ENCODE data around the gene MEIKIN.

Gene MEIKIN

DNA sequence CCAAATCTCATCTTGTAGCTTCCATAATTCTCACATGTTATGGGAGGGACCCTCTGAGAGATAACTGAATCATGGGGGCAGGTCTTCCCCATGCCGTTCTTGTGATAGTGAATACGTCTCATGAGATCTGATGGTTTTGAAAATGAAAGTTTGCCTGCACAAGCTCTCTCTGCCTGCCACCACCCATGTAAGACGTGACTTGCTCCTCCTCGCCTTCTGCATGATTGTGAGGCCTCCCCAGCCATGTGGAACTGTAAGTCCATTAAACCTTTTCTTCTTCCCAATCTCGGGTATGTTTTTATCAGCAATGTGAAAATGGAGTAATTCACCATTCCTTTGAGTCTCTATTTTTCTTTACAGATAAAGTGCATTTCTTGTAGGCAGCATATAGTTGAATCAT, 81.8 kb downstream of the MEIKIN start:
- TF ChIP-seq, protein P1, sequence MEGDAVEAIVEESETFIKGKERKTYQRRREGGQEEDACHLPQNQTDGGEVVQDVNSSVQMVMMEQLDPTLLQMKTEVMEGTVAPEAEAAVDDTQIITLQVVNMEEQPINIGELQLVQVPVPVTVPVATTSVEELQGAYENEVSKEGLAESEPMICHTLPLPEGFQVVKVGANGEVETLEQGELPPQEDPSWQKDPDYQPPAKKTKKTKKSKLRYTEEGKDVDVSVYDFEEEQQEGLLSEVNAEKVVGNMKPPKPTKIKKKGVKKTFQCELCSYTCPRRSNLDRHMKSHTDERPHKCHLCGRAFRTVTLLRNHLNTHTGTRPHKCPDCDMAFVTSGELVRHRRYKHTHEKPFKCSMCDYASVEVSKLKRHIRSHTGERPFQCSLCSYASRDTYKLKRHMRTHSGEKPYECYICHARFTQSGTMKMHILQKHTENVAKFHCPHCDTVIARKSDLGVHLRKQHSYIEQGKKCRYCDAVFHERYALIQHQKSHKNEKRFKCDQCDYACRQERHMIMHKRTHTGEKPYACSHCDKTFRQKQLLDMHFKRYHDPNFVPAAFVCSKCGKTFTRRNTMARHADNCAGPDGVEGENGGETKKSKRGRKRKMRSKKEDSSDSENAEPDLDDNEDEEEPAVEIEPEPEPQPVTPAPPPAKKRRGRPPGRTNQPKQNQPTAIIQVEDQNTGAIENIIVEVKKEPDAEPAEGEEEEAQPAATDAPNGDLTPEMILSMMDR (IDR thresholded peaks at IDR 0.05; ENCODE audit: unreplicated experiment in 3 of 3) = no peak
- Mint-ChIP-seq H3K36me3 (ENCODE audit: low read depth) (no peaks in the 10 kb centered on the region), H3K4me3 (no peak overlapping the region), H3K27ac (no peak overlapping the region), H3K9me3 (peaks cover 50% of the 10 kb centered on the region), H3K27me3 (ENCODE audit: low read depth) (no peaks in the 10 kb centered on the region), H3K4me1 (no peaks in the 10 kb centered on the region)

DNA sequence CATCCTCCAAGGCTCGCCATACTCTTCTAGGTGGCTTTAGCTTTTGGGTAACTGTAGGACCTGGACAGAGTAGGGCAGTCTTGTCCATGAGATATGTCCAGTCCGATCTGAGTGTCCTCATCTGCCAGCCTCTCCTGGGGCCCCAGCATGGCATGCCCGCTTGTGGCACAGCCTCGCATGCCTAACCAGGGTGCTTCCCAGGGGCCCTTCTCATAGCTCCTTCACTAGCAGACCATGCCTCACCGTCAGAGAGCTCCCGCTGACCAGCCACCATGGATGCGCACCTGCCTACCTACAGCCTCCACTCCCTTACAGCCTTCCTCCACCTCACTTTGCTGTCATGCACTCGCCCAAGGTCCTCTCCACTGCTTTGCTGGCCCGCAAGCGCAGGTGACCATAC, 88.1 kb downstream of the MEIKIN start:
- Mint-ChIP-seq H3K9me3 (peaks cover 7% of the 10 kb centered on the region), H3K4me1 (no peaks in the 10 kb centered on the region), H3K27ac (no peak overlapping the region), H3K27me3 (ENCODE audit: low read depth) (no peaks in the 10 kb centered on the region), H3K36me3 (ENCODE audit: low read depth) (no peaks in the 10 kb centered on the region), H3K4me3 (no peak overlapping the region)
- TF ChIP-seq, protein P1 (IDR thresholded peaks at IDR 0.05; ENCODE audit: unreplicated experiment in 3 of 3) = no peak

DNA sequence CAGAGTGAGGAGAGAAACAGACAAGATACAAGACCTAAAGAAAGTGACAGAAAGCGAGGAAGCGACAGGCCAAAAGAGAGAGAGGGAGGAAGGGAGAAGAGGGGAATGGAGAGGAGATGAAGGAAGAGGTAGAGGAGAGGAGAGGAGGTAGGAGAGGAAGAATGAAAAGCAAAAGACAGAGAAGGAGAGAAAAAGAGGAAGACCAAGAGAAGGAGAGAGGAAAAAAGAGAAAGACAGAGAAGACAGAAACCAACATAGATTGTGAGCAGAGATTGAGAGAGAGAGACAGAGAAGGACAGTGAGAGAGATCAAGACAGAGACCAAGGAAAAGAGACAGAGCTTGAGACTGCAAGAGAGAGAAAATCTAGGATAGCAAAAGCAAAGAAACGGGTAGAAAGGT, 90.0 kb downstream of the MEIKIN start:
- H3K4me1 Mint-ChIP-seq = no peaks in the 10 kb centered on the region
- H3K36me3 Mint-ChIP-seq (ENCODE audit: low read depth) = no peaks in the 10 kb centered on the region
- H3K4me3 Mint-ChIP-seq = no peak overlapping the region
- no peaks in the 10 kb centered on the region for H3K9me3 Mint-ChIP-seq
- TF ChIP-seq, protein P1 (IDR thresholded peaks at IDR 0.05; ENCODE audit: unreplicated experiment in 3 of 3) = no peak
- no peak overlapping the region for H3K27ac Mint-ChIP-seq
- H3K27me3 Mint-ChIP-seq (ENCODE audit: low read depth) = no peaks in the 10 kb centered on the region

DNA sequence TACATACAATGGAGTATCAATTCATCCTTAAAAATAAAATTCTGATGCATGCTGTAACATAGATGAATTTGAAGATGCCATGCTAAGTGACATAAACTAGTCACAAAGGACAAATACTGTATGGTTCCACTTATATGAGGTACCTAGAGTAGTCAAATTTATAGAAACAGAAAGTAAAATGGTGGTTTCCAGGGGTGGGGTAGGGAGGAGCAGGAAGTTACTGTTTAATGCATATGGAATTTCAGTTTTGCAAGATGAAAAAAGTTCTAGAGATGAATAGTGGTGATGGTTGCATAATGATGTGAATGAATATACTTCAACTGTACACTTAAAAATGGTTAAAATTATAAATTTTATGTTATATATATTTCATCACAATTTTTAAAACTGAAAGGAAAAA, 91.3 kb downstream of the MEIKIN start:
- no peaks in the 10 kb centered on the region for H3K36me3 Mint-ChIP-seq (ENCODE audit: low read depth)
- no peaks in the 10 kb centered on the region for H3K27me3 Mint-ChIP-seq (ENCODE audit: low read depth)
- TF ChIP-seq, protein P1 (IDR thresholded peaks at IDR 0.05; ENCODE audit: unreplicated experiment in 3 of 3) = no peak
- H3K27ac Mint-ChIP-seq = no peak overlapping the region
- no peak overlapping the region for H3K4me3 Mint-ChIP-seq
- H3K4me1 Mint-ChIP-seq = no peaks in the 10 kb centered on the region
- H3K9me3 Mint-ChIP-seq = peaks cover 3% of the 10 kb centered on the region

GRCh38 chr5:131848662-131849061, 96.8 kb downstream of the MEIKIN start:
- no peak overlapping the region for H3K4me3 Mint-ChIP-seq
- no peaks in the 10 kb centered on the region for H3K36me3 Mint-ChIP-seq (ENCODE audit: low read depth)
- H3K9me3 Mint-ChIP-seq = peaks cover 40% of the 10 kb centered on the region
- H3K27me3 Mint-ChIP-seq (ENCODE audit: low read depth) = no peaks in the 10 kb centered on the region
- no peak overlapping the region for H3K27ac Mint-ChIP-seq
- no peaks in the 10 kb centered on the region for H3K4me1 Mint-ChIP-seq
- TF ChIP-seq, protein P1 (IDR thresholded peaks at IDR 0.05; ENCODE audit: unreplicated experiment in 3 of 3) = no peak

GRCh38 chr5:131846536-131846935, 98.9 kb downstream of the MEIKIN start:
- Mint-ChIP-seq H3K4me3 (no peak overlapping the region), H3K36me3 (ENCODE audit: low read depth) (no peaks in the 10 kb centered on the region), H3K27me3 (ENCODE audit: low read depth) (no peaks in the 10 kb centered on the region), H3K27ac (no peak overlapping the region), H3K9me3 (peaks cover 50% of the 10 kb centered on the region), H3K4me1 (no peaks in the 10 kb centered on the region)
- TF ChIP-seq, protein P1 (IDR thresholded peaks at IDR 0.05; ENCODE audit: unreplicated experiment in 3 of 3) = no peak

Data from nephron (organoid).